HG02623 (cell line): ENCODE measurements around the gene GLO1.

Experiments
- ATAC-seq: cut with Tn5 transposase; IDR thresholded peaks from one replicate; pipeline ENCODE4 v1.9.1; 2021; ENCODE audit warnings: moderate library complexity; ENCODE audit not compliant: unreplicated experiment

The GLO1 gene

GRCh38 chr6:38702558-38703397 lies at the start of gene GLO1:
TSS of gene GLO1 (minus strand) at chr6:38703145. CDS start at chr6:38703054, 91 bp downstream.
- ATAC-seq: peak; percentile 99

- ATAC-seq: no peak
Measured at GRCh38 chr6:38750968-38751615, 48.1 kb upstream of the GLO1 start.

- ATAC-seq: no peak
Measured at GRCh38 chr6:38749473-38749872, 46.5 kb upstream of the GLO1 start.

GRCh38 chr6:38739532-38739931 lies 36.6 kb upstream of the GLO1 start:
- ATAC-seq: no peak

GRCh38 chr6:38738261-38738660 lies 35.3 kb upstream of the GLO1 start:
- ATAC-seq: no peak

- ATAC-seq: no peak
Measured at GRCh38 chr6:38736951-38737350, 34.0 kb upstream of the GLO1 start.

- no peak for ATAC-seq
Measured at GRCh38 chr6:38730140-38730862, 27.4 kb upstream of the GLO1 start.

GRCh38 chr6:38728203-38728602 lies 25.3 kb upstream of the GLO1 start:
- ATAC-seq: no peak

GRCh38 chr6:38725414-38726183 lies 22.7 kb upstream of the GLO1 start:
- no peak for ATAC-seq

GRCh38 chr6:38724343-38724742 lies 21.4 kb upstream of the GLO1 start:
- no peak for ATAC-seq

GRCh38 chr6:38723783-38724182 lies 20.8 kb upstream of the GLO1 start:
- ATAC-seq: no peak

- ATAC-seq: no peak
Measured at GRCh38 chr6:38722727-38723334, 19.9 kb upstream of the GLO1 start.

GRCh38 chr6:38722038-38722437 lies 19.1 kb upstream of the GLO1 start:
- no peak for ATAC-seq

GRCh38 chr6:38720295-38720694 lies 17.4 kb upstream of the GLO1 start:
- ATAC-seq: no peak

GRCh38 chr6:38719358-38719757 lies 16.4 kb upstream of the GLO1 start:
- ATAC-seq: no peak

GRCh38 chr6:38716825-38717224 lies 13.9 kb upstream of the GLO1 start:
- no peak for ATAC-seq

GRCh38 chr6:38715016-38715689 lies 12.2 kb upstream of the GLO1 start, which contains the start of gene DNAH8:
TSS of gene DNAH8 (plus strand) at chr6:38715311. CDS start at chr6:38722810, 7,499 bp downstream.
- ATAC-seq: no peak

- no peak for ATAC-seq
Measured at GRCh38 chr6:38714239-38715015, 11.5 kb upstream of the GLO1 start.

- no peak for ATAC-seq
Measured at GRCh38 chr6:38713812-38714211, 10.9 kb upstream of the GLO1 start.
